IPS-18a (cell line): ENCODE data around the gene MRPS2.

Experiments used
- H3K27ac ChIP-seq: one replicate; pipeline ENCODE4 v1.5.1; 2013; ENCODE audit warnings: low read length
- H3K27me3 ChIP-seq: one replicate; pipeline ENCODE4 v1.6.1; 2013; ENCODE audit warnings: mild to moderate bottlenecking, low read length; ENCODE audit not compliant: control insufficient read depth, insufficient read depth
- H3K36me3 ChIP-seq: one replicate; pipeline ENCODE4 v1.6.1; 2013; ENCODE audit warnings: low read depth, low read length; ENCODE audit not compliant: control insufficient read depth
- H3K4me1 ChIP-seq: one replicate; pipeline ENCODE4 v1.6.1; 2013; ENCODE audit warnings: low read depth, low read length; ENCODE audit not compliant: control insufficient read depth
- H3K4me3 ChIP-seq: one replicate; pipeline ENCODE4 v1.5.1; 2013; ENCODE audit warnings: low read length
- H3K9ac ChIP-seq: one replicate; pipeline ENCODE4 v1.6.1; 2013; ENCODE audit warnings: mild to moderate bottlenecking, low read length, moderate library complexity
- H3K9me3 ChIP-seq: one replicate; pipeline ENCODE4 v1.6.1; 2013; ENCODE audit warnings: low read depth, low read length; ENCODE audit not compliant: control insufficient read depth

MRPS2 gene

GRCh38 chr9:135503371-135504261, 3.1 kb downstream of the MRPS2 start:
- Histone ChIP-seq H3K27me3 (peaks cover 5% of the 10 kb centered on the region), H3K4me1 (peaks cover 8% of the 10 kb centered on the region), H3K9me3 (no peaks in the 10 kb centered on the region), H3K27ac (no peak overlapping the region), H3K9ac (no peak overlapping the region), H3K36me3 (peaks cover 35% of the 10 kb centered on the region), H3K4me3 (no peak overlapping the region)

GRCh38 chr9:135504262-135505243, 4.1 kb downstream of the MRPS2 start:
- H3K4me1 ChIP-seq, result peaks cover 8% of the 10 kb centered on the region
- no peak overlapping the region for H3K27ac ChIP-seq
- H3K4me3 ChIP-seq, result no peak overlapping the region
- peaks cover 35% of the 10 kb centered on the region for H3K36me3 ChIP-seq
- no peak overlapping the region for H3K9ac ChIP-seq
- no peaks in the 10 kb centered on the region for H3K27me3 ChIP-seq
- H3K9me3 ChIP-seq, result no peaks in the 10 kb centered on the region

GRCh38 chr9:135505406-135506187, 5.1 kb downstream of the MRPS2 start:
- no peak overlapping the region for H3K27ac ChIP-seq

GRCh38 chr9:135506327-135507103, 6.0 kb downstream of the MRPS2 start:
- Histone ChIP-seq H3K36me3 (peaks cover 35% of the 10 kb centered on the region), H3K9me3 (no peaks in the 10 kb centered on the region), H3K27ac (no peak overlapping the region), H3K27me3 (no peaks in the 10 kb centered on the region), H3K4me3 (no peak overlapping the region), H3K9ac (no peak overlapping the region), H3K4me1 (peaks cover 4% of the 10 kb centered on the region)

More at GRCh38 chr9:135505406-135506187, 5.1 kb downstream of the MRPS2 start:
- Histone ChIP-seq H3K4me1 (peaks cover 8% of the 10 kb centered on the region), H3K27me3 (no peaks in the 10 kb centered on the region), H3K9me3 (no peaks in the 10 kb centered on the region), H3K4me3 (no peak overlapping the region), H3K36me3 (peaks cover 35% of the 10 kb centered on the region), H3K9ac (no peak overlapping the region)

- Histone ChIP-seq H3K9ac (no peak overlapping the region), H3K4me1 (no peaks in the 10 kb centered on the region), H3K36me3 (peaks cover 27% of the 10 kb centered on the region), H3K4me3 (no peak overlapping the region), H3K27ac (no peak overlapping the region), H3K9me3 (no peaks in the 10 kb centered on the region), H3K27me3 (no peaks in the 10 kb centered on the region)
Measured at GRCh38 chr9:135507104-135508035, 6.9 kb downstream of the MRPS2 start.

- Histone ChIP-seq H3K4me3 (no peak overlapping the region), H3K9ac (no peak overlapping the region), H3K9me3 (no peaks in the 10 kb centered on the region), H3K27me3 (no peaks in the 10 kb centered on the region), H3K36me3 (peaks cover 18% of the 10 kb centered on the region), H3K27ac (no peak overlapping the region), H3K4me1 (no peaks in the 10 kb centered on the region)
Measured at GRCh38 chr9:135508211-135508820, 7.8 kb downstream of the MRPS2 start.

- H3K27ac ChIP-seq, result no peak overlapping the region
- no peak overlapping the region for H3K4me3 ChIP-seq
- H3K9me3 ChIP-seq, result no peaks in the 10 kb centered on the region
- H3K4me1 ChIP-seq, result no peaks in the 10 kb centered on the region
- H3K9ac ChIP-seq, result no peak overlapping the region
- peaks cover 6% of the 10 kb centered on the region for H3K36me3 ChIP-seq
- no peaks in the 10 kb centered on the region for H3K27me3 ChIP-seq
Measured at GRCh38 chr9:135509458-135509857, 9.0 kb downstream of the MRPS2 start.

GRCh38 chr9:135512241-135512603, 11.7 kb downstream of the MRPS2 start:
- no peaks in the 10 kb centered on the region for H3K27me3 ChIP-seq
- H3K9me3 ChIP-seq, result no peaks in the 10 kb centered on the region
- no peak overlapping the region for H3K9ac ChIP-seq
- H3K4me1 ChIP-seq, result no peaks in the 10 kb centered on the region
- H3K36me3 ChIP-seq, result no peaks in the 10 kb centered on the region
- H3K4me3 ChIP-seq, result no peak overlapping the region
- H3K27ac ChIP-seq, result no peak overlapping the region

- Histone ChIP-seq H3K27me3 (no peaks in the 10 kb centered on the region), H3K36me3 (no peaks in the 10 kb centered on the region), H3K9ac (no peak overlapping the region), H3K27ac (no peak overlapping the region), H3K9me3 (no peaks in the 10 kb centered on the region), H3K4me1 (no peaks in the 10 kb centered on the region), H3K4me3 (no peak overlapping the region)
Measured at GRCh38 chr9:135512904-135513303, 12.4 kb downstream of the MRPS2 start.
